Suprapubic skin (tissue), 3 donors: Measurements from ENCODE around the gene GDPD1.

Experiments
- POLR2AphosphoS5 ChIP-seq, 3 donors: sonication (generic); formaldehyde crosslinking; IDR thresholded peaks; one replicate each; pipeline ENCODE4 v1.6.1; 2017; ENCODE audit warnings: antibody characterized with exemption in 3 of 3
- TF ChIP-seq, protein P1 (sequence below), 2 donors: fragments of 200-600 bp in 1 of 2; fragments of 450-650 bp in 1 of 2; sonication (generic) in 1 of 2; IDR thresholded peaks; one replicate each; pipeline ENCODE4 v1.5.1; 2016 to 2019; ENCODE audit warnings: antibody characterized with exemption in 2 of 2, mild to moderate bottlenecking in 1 of 2, moderate library complexity in 1 of 2

GRCh38 chr17:59223813-59224212, 3.5 kb downstream of the GDPD1 start:
- TF ChIP-seq, protein P1, sequence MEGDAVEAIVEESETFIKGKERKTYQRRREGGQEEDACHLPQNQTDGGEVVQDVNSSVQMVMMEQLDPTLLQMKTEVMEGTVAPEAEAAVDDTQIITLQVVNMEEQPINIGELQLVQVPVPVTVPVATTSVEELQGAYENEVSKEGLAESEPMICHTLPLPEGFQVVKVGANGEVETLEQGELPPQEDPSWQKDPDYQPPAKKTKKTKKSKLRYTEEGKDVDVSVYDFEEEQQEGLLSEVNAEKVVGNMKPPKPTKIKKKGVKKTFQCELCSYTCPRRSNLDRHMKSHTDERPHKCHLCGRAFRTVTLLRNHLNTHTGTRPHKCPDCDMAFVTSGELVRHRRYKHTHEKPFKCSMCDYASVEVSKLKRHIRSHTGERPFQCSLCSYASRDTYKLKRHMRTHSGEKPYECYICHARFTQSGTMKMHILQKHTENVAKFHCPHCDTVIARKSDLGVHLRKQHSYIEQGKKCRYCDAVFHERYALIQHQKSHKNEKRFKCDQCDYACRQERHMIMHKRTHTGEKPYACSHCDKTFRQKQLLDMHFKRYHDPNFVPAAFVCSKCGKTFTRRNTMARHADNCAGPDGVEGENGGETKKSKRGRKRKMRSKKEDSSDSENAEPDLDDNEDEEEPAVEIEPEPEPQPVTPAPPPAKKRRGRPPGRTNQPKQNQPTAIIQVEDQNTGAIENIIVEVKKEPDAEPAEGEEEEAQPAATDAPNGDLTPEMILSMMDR (IDR thresholded peaks at IDR 0.05): no peak
- no peak for TF ChIP-seq POLR2AphosphoS5 (IDR thresholded peaks at IDR 0.05)
